ENCODE measurements around the gene ATP5MG. TPM values are rescaled to one million over a fixed set of nuclear protein-coding genes. Genes with fewer than 3 reads are reported as not detected.
A peak's percentile ranks its signal among the peaks of the same experiment; 100 is the strongest.

ATP5MG gene
- total RNA-seq, 1 experiment from 2014 or later, result 537 TPM

DNA sequence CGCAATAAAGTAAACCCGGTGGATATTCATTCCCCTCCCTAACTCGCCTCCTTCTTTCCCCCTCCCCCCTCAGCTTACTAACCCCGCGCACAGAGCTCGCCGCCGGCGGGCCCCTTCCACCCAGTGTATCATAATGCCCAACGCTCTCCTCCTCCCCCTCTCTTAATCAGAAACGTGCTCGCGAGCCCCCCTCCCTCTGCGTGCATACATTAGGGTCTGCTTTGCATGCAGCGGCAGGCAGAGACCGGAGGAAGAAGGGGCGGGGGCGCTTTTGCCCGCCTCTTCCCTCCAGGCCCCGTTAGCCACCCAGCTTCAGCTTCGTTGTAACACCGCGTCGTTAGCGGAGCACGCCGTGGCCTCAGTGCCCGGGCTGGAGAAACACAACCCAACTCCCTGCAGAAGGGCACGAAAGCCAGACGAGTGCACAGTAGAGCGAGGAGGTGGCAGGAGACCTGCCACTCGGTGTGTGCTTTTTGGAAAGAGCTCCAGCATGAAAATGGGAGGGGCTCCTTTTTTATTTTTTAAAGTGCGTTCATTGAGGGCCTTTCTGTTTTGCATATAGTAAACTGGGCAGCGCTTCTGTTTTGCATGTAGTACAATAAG lies 34.0 kb downstream of the ATP5MG start:
- no TSS peak for BruUV-seq (replicated peaks)
- TF ChIP-seq CTCF (IDR thresholded peaks at IDR 0.05; ENCODE audit: insufficient read depth in 1 of 2, low read depth in 1 of 2, low read length in 1 of 2, severe bottlenecking in 1 of 2, unreplicated experiment in 1 of 2), result no peak
- Mint-ChIP-seq H3K27ac (ENCODE audit: unreplicated experiment) (peak overlapping the region; percentile 88), H3K4me3 (ENCODE audit: unreplicated experiment) (peak overlapping the region; percentile 82), H3K36me3 (ENCODE audit: insufficient read depth, unreplicated experiment) (peaks cover 35% of the 10 kb centered on the region), H3K9me3 (ENCODE audit: unreplicated experiment) (no peaks in the 10 kb centered on the region), H3K4me1 (ENCODE audit: low read depth, unreplicated experiment) (peaks cover 26% of the 10 kb centered on the region), H3K27me3 (ENCODE audit: insufficient read depth, unreplicated experiment) (no peaks in the 10 kb centered on the region)
- ChIA-PET POLR2A (interaction anchor here (0.5 to 1.3 kb wide), 4 partner anchors 25 to 564 kb away, joined by 3 to 6 read pairs (median 4); no protein-coding TSS in a partner anchor), CTCF (interaction anchor here (0.6 to 1.0 kb wide), 4 partner anchors 15 to 263 kb away, joined by 3 to 7 read pairs (median 6); partner anchors contain the start of gene ARCN1)
- peak overlapping the region; percentile 97 for H3K4me3 ChIP-seq (ENCODE audit: low read depth, low read length)
- no peaks in the 10 kb centered on the region for H3K9me3 ChIP-seq
- H3K4me1 ChIP-seq, result peaks cover 23% of the 10 kb centered on the region
- DNase-seq, result peak; percentile 80 to 88
- H3K36me3 ChIP-seq (ENCODE audit: control insufficient read depth, insufficient read depth, low read length), result no peaks in the 10 kb centered on the region
- intact Hi-C loops (cut with micrococcal nuclease; ENCODE audit: unreplicated experiment), result loop anchor here (1.0 kb wide), 2 partner anchors 34 to 53 kb away; partner anchors contain the start of gene ATP5MG
- H3K27me3 ChIP-seq (replicated peaks; ENCODE audit: control insufficient read depth, insufficient read depth, low read length), result no peaks in the 10 kb centered on the region

DNA sequence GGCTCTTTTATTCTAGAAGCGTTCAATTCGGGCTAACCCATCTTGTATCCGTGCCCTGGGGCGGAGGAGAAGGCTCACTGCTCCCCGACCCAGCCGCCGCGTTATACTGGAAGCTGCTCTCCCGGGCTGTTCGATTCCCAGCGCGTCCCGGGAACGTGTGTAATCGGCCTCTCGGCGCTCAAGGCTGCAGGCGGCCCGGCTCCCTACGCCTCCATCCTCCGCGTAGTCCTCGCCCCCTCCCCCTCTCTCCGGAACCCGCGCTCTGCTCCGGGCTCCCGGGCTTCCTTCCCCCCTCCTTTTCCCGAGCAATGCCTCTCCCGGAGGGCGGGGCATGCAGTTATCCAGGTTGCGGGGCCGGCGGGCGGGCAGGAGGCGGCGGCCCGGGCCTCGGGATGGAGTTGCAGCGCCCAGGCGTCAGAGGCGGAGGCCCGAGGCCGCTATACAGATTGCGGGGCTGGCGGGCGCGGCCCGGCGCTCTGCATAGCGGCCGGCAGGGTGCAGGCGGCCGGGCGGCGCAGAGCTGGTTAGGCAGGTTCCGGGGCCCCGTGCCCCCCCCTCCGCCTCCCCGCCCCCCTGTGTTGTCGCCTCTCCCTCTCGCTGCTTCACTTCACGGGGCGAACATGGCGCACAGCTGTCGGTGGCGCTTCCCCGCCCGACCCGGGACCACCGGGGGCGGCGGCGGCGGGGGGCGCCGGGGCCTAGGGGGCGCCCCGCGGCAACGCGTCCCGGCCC lies 34.7 kb downstream of the ATP5MG start, which contains the start of gene KMT2A:
Gene KMT2A (plus strand): TSS at position 600 of the 732 bp plus-strand sequence. CDS start 21 bp downstream, at position 621.
- intact Hi-C loops (cut with micrococcal nuclease; ENCODE audit: unreplicated experiment), result loop anchor here (1.0 kb wide), 3 partner anchors 35 to 121 kb away; partner anchors contain the start of gene ATP5MG
- ChIA-PET POLR2A (interaction anchor here (0.5 to 1.3 kb wide), 6 partner anchors 9 to 184 kb away, joined by 3 to 10 read pairs (median 4); no protein-coding TSS in a partner anchor), CTCF (interaction anchor here (0.6 to 1.0 kb wide), 4 partner anchors 16 to 264 kb away, joined by 3 to 7 read pairs (median 6); partner anchors contain the start of gene ARCN1)
- Histone ChIP-seq H3K36me3 (ENCODE audit: control insufficient read depth, insufficient read depth, low read length) (no peaks in the 10 kb centered on the region), H3K27me3 (replicated peaks; ENCODE audit: control insufficient read depth, insufficient read depth, low read length) (no peaks in the 10 kb centered on the region), H3K9me3 (no peaks in the 10 kb centered on the region), H3K4me1 (peaks cover 24% of the 10 kb centered on the region), H3K4me3 (ENCODE audit: low read depth, low read length) (peak within 1 kb of the TSS; percentile 97)
- Mint-ChIP-seq H3K4me1 (ENCODE audit: low read depth, unreplicated experiment) (peaks cover 27% of the 10 kb centered on the region), H3K27ac (ENCODE audit: unreplicated experiment) (peak within 1 kb of the TSS; percentile 88), H3K4me3 (ENCODE audit: unreplicated experiment) (peak within 1 kb of the TSS; percentile 82), H3K36me3 (ENCODE audit: insufficient read depth, unreplicated experiment) (peaks cover 42% of the 10 kb centered on the region), H3K27me3 (ENCODE audit: insufficient read depth, unreplicated experiment) (no peaks in the 10 kb centered on the region), H3K9me3 (ENCODE audit: unreplicated experiment) (no peaks in the 10 kb centered on the region)
- TF ChIP-seq CTCF (IDR thresholded peaks at IDR 0.05; ENCODE audit: insufficient read depth in 1 of 2, low read depth in 1 of 2, low read length in 1 of 2, severe bottlenecking in 1 of 2, unreplicated experiment in 1 of 2), result peak in 1 of 2 experiments; percentile 15
- no TSS peak for BruUV-seq (replicated peaks)
- DNase-seq, result peak; percentile 100

GRCh38 chr11:118436639-118437207 lies 35.3 kb downstream of the ATP5MG start:
- intact Hi-C loops (cut with micrococcal nuclease; ENCODE audit: unreplicated experiment), result loop anchor here (1.0 kb wide), 1 partner anchor 121 kb away; no protein-coding TSS in a partner anchor
- Mint-ChIP-seq H3K4me3 (ENCODE audit: unreplicated experiment) (peak overlapping the region; percentile 82), H3K27ac (ENCODE audit: unreplicated experiment) (peak overlapping the region; percentile 88), H3K27me3 (ENCODE audit: insufficient read depth, unreplicated experiment) (no peaks in the 10 kb centered on the region), H3K36me3 (ENCODE audit: insufficient read depth, unreplicated experiment) (peaks cover 43% of the 10 kb centered on the region), H3K4me1 (ENCODE audit: low read depth, unreplicated experiment) (peaks cover 31% of the 10 kb centered on the region), H3K9me3 (ENCODE audit: unreplicated experiment) (no peaks in the 10 kb centered on the region)
- Histone ChIP-seq H3K27me3 (replicated peaks; ENCODE audit: control insufficient read depth, insufficient read depth, low read length) (no peaks in the 10 kb centered on the region), H3K9me3 (no peaks in the 10 kb centered on the region), H3K4me3 (ENCODE audit: low read depth, low read length) (peak overlapping the region; percentile 97), H3K36me3 (ENCODE audit: control insufficient read depth, insufficient read depth, low read length) (no peaks in the 10 kb centered on the region), H3K4me1 (peaks cover 24% of the 10 kb centered on the region)
- ChIA-PET CTCF (no interaction called here), POLR2A (interaction anchor here (0.6 to 1.1 kb wide), 2 partner anchors 9 to 185 kb away, joined by 3 to 4 read pairs; no protein-coding TSS in a partner anchor)
- BruUV-seq (replicated peaks), result no TSS peak
- TF ChIP-seq CTCF (IDR thresholded peaks at IDR 0.05; ENCODE audit: insufficient read depth in 1 of 2, low read depth in 1 of 2, low read length in 1 of 2, severe bottlenecking in 1 of 2, unreplicated experiment in 1 of 2), result no peak
- DNase-seq, result peak in 1 of 2 experiments; percentile 58
